DOHH2 (cell line): ENCODE data around the gene GOLIM4.
"Not testable (repeated sequence)": the region's sequence is repeated elsewhere in the genome, so short reads cannot be mapped to it uniquely, and the experiment has no call there.

Source experiments
- H3F3A ChIP-seq: fragments of 200-600 bp; sonication (generic), shearing (Covaris generic); 2 replicates; pipeline ENCODE4 v1.6.0; 2016; ENCODE audit warnings: antibody characterized with exemption, mild to moderate bottlenecking; ENCODE audit not compliant: control insufficient read depth, insufficient read depth
- H3K27ac ChIP-seq: fragments of 200-600 bp; sonication (generic); 2 replicates; pipeline ENCODE4 v1.5.1; 2014; ENCODE audit warnings: low read depth, mild to moderate bottlenecking, low read length, moderate library complexity
- H3K27me3 ChIP-seq: fragments of 200-600 bp; sonication (generic); 2 replicates; pipeline ENCODE4 v1.6.1; 2014; ENCODE audit warnings: mild to moderate bottlenecking, low read length, mixed read lengths; ENCODE audit not compliant: control insufficient read depth
- H3K36me3 ChIP-seq: fragments of 200-600 bp; sonication (generic); 2 replicates; pipeline ENCODE4 v1.6.1; 2014; ENCODE audit warnings: mild to moderate bottlenecking, low read length, moderate library complexity, mixed read lengths; ENCODE audit not compliant: control insufficient read depth
- H3K4me1 ChIP-seq: fragments of 200-600 bp; sonication (generic); 2 replicates; pipeline ENCODE4 v1.6.1; 2014; ENCODE audit warnings: mild to moderate bottlenecking, low read length, mixed read lengths; ENCODE audit not compliant: control insufficient read depth
- H3K4me2 ChIP-seq: fragments of 200-600 bp; sonication (generic); 2 replicates; pipeline ENCODE4 v1.6.0; 2014; ENCODE audit warnings: mild to moderate bottlenecking, low read length, moderate library complexity
- H3K4me3 ChIP-seq: fragments of 200-600 bp; sonication (generic); 2 replicates; pipeline ENCODE4 v1.5.1; 2014; ENCODE audit warnings: mild to moderate bottlenecking, low read length, mixed read lengths
- H3K79me2 ChIP-seq: fragments of 200-600 bp; sonication (generic); 2 replicates; pipeline ENCODE4 v1.6.1; 2014; ENCODE audit warnings: mild to moderate bottlenecking, low read length, mixed read lengths; ENCODE audit not compliant: control insufficient read depth
- H3K9me2 ChIP-seq: fragments of 200-600 bp; sonication (generic); replicated peaks from 2 replicates; pipeline ENCODE4 v1.6.1; 2014; ENCODE audit warnings: mild to moderate bottlenecking, low read length, mixed read lengths; ENCODE audit not compliant: control insufficient read depth
- H3K9me3 ChIP-seq: fragments of 200-600 bp; sonication (generic); 2 replicates; pipeline ENCODE4 v1.6.1; 2014; ENCODE audit warnings: antibody characterized with exemption, low read length, mixed read lengths; ENCODE audit not compliant: control insufficient read depth, insufficient read depth
- H4K20me1 ChIP-seq: fragments of 200-600 bp; sonication (generic); 2 replicates; pipeline ENCODE4 v1.6.0; 2014; ENCODE audit warnings: low read depth, mild to moderate bottlenecking, antibody characterized with exemption, low read length, moderate library complexity; ENCODE audit not compliant: control insufficient read depth, insufficient read depth
- EZH2phosphoT487 ChIP-seq: fragments of 200-600 bp; sonication (generic); IDR thresholded peaks from 2 replicates; pipeline ENCODE4 v1.6.1; 2017; ENCODE audit warnings: borderline replicate concordance, mild to moderate bottlenecking, antibody characterized with exemption, low read length, moderate library complexity, mixed read lengths
- TF ChIP-seq, protein P1 (sequence below): fragments of 200-600 bp; sonication (generic); IDR thresholded peaks from one replicate; pipeline ENCODE4 v1.5.1; 2014; ENCODE audit warnings: antibody characterized with exemption, mild to moderate bottlenecking, low read depth, low read length; ENCODE audit not compliant: poor library complexity, severe bottlenecking

Gene GOLIM4

DNA sequence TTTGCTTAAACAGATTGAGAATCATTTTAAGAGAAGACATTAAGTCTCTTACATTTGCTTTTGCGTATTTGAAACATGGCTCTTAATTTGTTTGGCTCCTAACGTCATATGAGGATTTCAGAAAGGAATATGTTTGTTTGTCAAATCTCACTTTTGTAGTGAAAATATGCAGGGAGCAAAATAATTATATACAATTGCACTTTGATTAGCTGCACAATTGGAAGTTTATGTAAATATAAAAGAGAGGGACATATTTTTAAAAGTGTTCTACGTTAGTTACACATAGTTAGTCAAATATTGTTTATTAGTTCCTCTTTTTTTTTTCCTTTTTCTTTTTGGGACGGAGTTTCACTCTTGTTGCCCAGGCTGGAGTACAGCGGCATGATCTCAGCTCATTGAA, 42.7 kb upstream of the GOLIM4 start:
- no peak overlapping the region for H3K4me2 ChIP-seq
- H3K79me2 ChIP-seq, result no peaks in the 10 kb centered on the region

DNA sequence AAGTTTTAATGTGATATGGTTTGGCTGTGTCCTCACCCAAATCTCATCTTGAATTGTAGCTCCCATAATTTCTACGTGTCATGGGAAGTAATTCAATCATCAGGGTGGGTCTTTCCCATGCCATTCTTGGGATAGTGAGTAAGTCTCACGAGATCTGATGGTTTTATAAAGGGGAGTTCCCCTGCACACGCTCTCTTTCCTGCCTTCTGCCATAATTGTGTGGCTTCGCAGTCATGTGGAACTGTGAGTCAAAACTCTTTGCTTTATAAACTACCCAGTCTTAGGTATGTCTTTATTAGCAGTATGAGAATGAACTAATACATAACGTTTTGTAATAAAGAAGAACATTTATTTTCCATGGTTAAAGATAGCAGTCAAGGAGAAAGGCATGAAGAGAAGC, 39.2 kb upstream of the GOLIM4 start:
- Histone ChIP-seq H3K79me2 (no peaks in the 10 kb centered on the region), H3K9me3 (no peaks in the 10 kb centered on the region), H3K4me2 (no peak overlapping the region), H3K36me3 (no peaks in the 10 kb centered on the region), H4K20me1 (no peaks in the 10 kb centered on the region), H3K9me2 (no peaks in the 10 kb centered on the region), H3F3A (no peaks in the 10 kb centered on the region), H3K27ac (no peak overlapping the region), H3K4me1 (no peaks in the 10 kb centered on the region), H3K27me3 (no peaks in the 10 kb centered on the region), H3K4me3 (no peak overlapping the region)
- TF ChIP-seq, protein P1, sequence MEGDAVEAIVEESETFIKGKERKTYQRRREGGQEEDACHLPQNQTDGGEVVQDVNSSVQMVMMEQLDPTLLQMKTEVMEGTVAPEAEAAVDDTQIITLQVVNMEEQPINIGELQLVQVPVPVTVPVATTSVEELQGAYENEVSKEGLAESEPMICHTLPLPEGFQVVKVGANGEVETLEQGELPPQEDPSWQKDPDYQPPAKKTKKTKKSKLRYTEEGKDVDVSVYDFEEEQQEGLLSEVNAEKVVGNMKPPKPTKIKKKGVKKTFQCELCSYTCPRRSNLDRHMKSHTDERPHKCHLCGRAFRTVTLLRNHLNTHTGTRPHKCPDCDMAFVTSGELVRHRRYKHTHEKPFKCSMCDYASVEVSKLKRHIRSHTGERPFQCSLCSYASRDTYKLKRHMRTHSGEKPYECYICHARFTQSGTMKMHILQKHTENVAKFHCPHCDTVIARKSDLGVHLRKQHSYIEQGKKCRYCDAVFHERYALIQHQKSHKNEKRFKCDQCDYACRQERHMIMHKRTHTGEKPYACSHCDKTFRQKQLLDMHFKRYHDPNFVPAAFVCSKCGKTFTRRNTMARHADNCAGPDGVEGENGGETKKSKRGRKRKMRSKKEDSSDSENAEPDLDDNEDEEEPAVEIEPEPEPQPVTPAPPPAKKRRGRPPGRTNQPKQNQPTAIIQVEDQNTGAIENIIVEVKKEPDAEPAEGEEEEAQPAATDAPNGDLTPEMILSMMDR, result no peak
- no peak for TF ChIP-seq EZH2phosphoT487

More for the DNA sequence above, 42.7 kb upstream of the GOLIM4 start:
- Histone ChIP-seq H3K36me3 (no peaks in the 10 kb centered on the region), H3F3A (no peaks in the 10 kb centered on the region), H3K4me3 (no peak overlapping the region), H3K9me3 (no peaks in the 10 kb centered on the region), H3K4me1 (no peaks in the 10 kb centered on the region), H4K20me1 (no peaks in the 10 kb centered on the region), H3K27ac (no peak overlapping the region), H3K27me3 (no peaks in the 10 kb centered on the region), H3K9me2 (no peaks in the 10 kb centered on the region)
- TF ChIP-seq, protein P1, result no peak

DNA sequence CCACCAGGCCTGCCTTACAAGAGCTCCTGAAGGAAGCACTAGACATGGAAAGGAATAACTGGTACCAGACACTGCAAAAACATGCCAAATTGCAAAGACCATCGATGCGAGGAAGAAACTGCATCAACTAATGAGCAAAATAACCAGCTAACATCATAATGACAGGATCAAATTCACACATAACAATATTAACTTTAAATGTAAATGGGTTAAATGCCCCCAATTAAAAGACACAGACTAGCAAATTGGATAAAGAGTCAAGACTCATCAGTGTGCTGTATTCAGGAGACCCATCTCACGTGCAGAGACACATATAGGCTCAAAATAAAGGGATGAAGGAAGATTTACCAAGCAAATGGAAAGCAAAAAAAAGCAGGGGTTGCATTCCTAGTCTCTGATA, 34.5 kb upstream of the GOLIM4 start:
- not testable (repeated sequence) for H4K20me1 ChIP-seq, H3K4me2 ChIP-seq, H3K9me3 ChIP-seq, H3K27ac ChIP-seq, H3F3A ChIP-seq, H3K36me3 ChIP-seq, H3K4me3 ChIP-seq, H3K79me2 ChIP-seq, H3K4me1 ChIP-seq, H3K27me3 ChIP-seq, H3K9me2 ChIP-seq

DNA sequence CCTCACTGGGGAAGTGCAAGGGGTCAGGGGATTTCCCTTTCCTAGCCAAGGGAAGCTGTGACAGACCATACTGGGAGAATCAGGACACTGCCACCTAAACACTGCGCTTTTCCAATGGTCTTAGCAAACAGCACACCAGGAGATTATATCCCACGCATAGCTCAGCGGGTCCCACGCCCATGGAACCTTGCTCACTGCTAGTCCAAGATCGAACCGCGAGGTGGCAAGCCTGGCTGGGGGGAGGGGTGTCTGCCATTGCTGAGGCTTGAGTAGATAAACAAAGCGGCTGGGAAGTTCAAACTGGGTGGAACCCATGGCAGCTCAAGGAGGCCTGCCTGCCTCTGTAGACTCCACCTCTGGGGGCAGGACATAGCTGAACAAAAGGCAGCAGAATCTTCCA, 32.7 kb upstream of the GOLIM4 start:
- H4K20me1 ChIP-seq, H3K4me1 ChIP-seq, H3K9me3 ChIP-seq, H3K79me2 ChIP-seq, H3K36me3 ChIP-seq, H3F3A ChIP-seq, H3K27ac ChIP-seq, H3K4me2 ChIP-seq, H3K4me3 ChIP-seq, H3K9me2 ChIP-seq, H3K27me3 ChIP-seq: not testable (repeated sequence)
